Stimulated activated CD4-positive, alpha-beta T cell treated with anti-CD3 and anti-CD28 coated beads, TNF-alpha, amount 100 ng/mL, for 1 hour (primary cell): ENCODE data around the gene LBH.

Experiments used
- DNase-seq, 3 donors: peaks; one replicate each; pipeline ENCODE4 v3.0.0-alpha.2; 2020; ENCODE audit warnings: low read depth in 3 of 3, low spot score in 1 of 3

The LBH gene

DNA sequence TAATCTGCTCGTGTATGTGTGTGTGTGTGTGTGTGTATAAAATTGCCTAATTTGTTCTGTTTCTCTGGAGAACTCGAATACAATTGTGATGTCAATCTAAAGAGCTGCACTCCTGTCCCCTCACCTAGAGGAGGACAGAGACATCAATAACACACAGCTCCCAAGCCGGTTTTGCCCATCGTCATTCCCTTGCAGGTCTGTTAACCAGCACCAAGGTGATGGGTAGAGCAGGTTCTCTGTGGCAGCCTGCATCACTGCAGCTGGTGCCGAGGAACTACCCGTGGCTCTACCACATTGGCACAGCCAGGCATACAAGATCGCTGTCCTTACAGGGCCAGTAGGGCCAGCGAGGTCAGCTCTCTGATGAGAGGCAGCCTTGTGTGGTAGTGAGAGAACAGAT is 41.0 kb downstream of the LBH start:
- DNase-seq, result no peak

GRCh38 chr2:30272761-30273573 is 41.6 kb downstream of the LBH start:
- no peak for DNase-seq

- DNase-seq, result no peak
Observed at GRCh38 chr2:30273574-30273929, 42.2 kb downstream of the LBH start.

- no peak for DNase-seq
Observed at GRCh38 chr2:30275256-30275655, 43.9 kb downstream of the LBH start.

- DNase-seq, result no peak
Observed at GRCh38 chr2:30276455-30276911, 45.1 kb downstream of the LBH start.

DNA sequence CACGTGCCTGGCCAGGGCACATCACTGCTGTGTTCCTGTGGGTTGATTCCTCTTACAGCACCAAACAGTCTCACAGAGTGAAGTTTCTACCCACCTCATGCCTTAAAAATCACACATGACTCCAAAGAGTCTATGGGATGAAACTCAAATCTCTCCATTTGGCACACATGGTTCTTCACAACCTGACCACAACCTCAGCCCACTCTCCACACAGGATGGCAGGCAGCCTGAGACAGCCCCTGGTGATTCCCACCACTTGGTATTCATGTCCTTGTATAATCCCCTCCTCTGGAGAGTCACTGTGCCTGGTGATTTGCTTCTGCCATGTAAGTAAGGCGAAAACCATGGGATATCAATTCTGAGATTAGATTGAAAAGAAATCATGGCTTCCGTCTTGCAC is 46.2 kb downstream of the LBH start:
- no peak for DNase-seq

DNA sequence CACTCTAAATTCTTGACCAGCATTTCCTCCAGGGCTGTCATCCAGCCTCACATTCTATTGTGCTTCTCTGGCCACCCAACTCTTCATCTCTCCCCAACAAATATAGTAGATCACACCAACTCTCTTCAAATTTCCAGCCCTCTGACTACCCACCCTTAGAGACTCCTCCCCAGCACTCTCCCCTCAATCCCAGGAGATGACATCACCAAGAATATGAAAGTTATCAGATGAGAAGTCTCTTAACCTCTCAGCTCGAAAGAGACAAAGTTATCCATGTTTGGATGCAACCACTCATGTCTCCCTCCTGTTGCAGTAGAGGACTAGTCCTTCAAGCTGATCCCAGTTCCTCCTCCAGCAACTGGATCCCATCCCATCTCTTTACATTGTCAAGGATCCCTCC is 47.1 kb downstream of the LBH start:
- DNase-seq, result no peak

DNA sequence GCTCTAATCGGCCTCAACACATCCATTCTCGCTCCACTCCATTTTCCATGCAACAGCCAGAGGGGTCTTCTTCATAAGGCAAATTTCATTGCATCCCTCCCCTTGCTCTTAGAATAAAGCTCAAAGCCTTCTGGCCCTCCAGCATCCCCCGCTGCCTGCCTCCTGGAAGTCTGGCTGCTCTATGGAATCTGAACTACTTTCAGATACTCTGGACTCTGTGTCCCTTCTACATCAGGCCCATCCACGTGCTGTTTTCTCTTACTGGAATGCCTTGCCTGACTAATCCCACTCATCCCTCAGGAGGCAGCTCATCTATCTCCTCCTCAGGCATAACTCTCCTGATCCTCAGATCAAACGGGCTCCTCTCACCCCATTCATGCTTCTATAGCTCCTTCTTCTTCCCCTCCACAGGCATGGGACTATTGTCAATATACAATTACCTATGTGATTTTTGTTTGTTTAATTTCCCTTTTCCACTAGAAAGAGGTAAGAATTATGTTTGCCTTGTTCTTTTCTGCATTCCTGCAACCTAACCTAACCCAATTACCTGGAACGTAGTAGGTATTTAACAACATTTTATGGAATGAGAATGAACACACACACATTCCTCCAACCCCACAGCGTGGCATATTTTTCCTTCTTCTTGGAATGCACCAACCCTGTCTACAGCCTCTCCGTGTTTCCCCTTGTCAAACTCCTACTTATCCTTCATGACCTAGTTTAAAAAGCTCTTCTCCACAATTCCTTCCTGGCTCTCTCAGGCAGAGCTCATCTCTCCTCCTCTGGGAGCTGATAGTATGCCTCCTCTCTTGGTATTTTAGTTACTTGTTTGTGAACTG is 49.5 kb downstream of the LBH start:
- DNase-seq, result no peak

- no peak for DNase-seq
Observed at GRCh38 chr2:30282081-30282480, 50.7 kb downstream of the LBH start.

DNA sequence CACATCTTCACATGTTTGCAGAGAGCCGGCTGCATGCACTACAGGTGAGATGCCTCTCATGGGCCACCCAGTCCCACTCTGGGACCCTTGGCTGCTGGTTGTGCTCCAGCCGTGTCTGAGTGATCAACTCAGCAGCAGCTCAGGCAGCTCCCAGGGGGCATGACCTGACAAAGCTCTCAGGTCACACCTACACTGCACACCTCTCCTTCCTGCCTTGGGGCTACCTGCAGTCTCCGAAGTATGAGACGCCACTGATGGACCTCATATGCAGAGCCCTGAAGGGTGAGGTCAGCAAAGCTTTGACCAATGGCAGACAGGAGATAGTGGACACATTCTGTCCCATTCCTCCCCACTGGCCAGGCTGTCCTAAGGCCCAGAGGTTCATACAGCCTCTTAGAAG is 51.4 kb downstream of the LBH start:
- DNase-seq, result no peak

DNA sequence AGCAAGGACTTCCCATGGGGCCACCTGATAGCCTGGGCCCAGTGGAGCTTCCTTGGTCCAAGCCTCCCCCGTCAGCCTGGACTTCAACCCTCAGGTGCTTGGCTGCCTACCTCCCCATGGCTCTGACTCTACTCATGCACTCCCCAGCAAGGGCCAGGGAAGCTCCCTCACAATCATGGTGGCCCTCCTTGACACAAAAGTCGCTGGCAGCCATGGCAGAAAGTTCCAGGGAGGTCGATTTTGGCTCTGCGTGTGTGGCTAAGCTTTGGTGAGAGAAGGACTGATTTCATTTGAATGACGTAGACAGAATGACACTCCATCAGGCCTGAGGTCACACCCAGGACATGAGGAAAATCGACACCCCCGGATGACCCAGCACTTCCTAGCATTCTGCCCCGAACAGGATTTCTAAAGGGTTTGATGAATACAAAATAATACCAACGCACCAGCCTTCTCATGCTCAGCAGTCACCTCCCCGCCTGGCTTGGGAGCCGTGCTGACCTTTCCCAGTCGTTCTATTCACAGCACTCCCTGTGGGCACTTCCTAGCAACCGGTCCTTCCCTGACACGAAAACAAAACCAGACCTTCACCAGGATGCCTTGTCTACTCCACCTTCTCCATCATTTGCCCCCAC is 52.7 kb downstream of the LBH start:
- no peak for DNase-seq

- DNase-seq, result no peak
Observed at GRCh38 chr2:30285758-30286157, 54.4 kb downstream of the LBH start.

GRCh38 chr2:30287190-30287840 is 56.0 kb downstream of the LBH start:
- DNase-seq, result no peak

- DNase-seq, result no peak
Observed at GRCh38 chr2:30287857-30288513, 56.7 kb downstream of the LBH start.

- no peak for DNase-seq
Observed at GRCh38 chr2:30288561-30288960, 57.2 kb downstream of the LBH start.

DNA sequence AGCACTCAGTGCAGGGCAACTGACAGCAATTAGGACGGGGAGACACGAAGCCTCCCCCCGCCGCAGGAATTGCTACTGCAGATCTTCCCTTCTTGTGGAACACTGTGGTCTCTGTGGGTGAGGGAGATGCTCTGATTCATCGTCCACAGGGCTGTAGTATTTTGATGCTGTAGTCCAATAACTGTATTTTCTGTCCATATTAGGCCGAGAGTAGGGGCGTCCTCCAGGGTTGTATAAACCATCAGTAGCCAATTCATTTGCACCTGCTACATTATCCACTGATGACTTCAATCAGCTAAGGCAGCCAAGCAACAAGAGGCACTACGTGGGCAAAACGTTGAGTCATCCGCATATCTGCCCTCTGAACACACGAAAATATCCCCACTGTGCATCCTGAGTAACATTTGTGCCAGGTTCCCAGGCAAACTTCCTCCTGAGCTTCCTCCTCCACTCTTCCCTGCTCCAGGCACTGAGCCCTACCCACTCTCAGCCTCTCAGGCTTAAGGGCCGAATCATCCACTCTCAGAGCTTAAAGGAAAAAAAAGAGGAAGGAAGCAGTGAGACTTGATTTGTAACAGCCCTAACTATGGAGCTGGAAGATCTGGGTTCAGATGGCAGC is 62.1 kb downstream of the LBH start:
- DNase-seq, result no peak

DNA sequence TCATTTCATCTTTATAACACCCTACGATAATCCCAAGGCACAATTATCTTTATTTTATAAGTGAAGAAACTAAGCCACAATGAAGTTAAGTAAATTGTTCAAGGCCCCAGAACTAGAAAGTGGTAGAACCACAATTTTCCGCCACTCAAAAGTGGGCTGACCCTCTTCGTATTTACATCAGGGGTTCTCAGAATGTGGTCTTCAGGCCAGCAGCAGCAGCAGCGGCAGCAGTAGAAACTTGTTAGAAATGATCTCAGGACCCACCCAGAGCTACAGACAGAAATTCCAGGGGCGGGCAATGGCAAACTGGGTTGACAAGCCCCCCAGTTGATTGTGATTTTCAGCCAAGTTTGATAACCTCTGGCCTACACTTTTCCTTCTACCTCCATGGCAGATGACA is 62.8 kb downstream of the LBH start:
- DNase-seq, result no peak

DNA sequence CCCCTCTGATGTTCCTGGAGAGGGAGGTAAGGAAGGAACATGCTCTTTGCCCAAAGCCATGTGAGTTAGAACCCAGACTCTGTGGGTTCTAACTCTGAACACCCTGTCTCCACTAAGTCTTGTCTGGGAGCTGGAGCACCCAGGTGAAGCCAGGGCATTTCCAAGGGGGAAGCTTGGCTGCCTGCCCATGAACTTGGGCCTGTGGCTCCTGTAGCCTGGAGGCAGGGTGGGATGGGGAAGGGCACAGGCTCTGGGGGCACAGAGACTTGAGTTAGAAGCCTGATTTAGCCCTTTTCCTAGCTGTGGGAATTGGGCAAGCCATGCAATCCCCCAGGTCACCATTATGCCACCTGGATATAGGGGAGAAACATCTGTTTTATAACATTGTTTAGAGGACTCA is 65.2 kb downstream of the LBH start:
- no peak for DNase-seq

- no peak for DNase-seq
Observed at GRCh38 chr2:30298302-30298701, 67.0 kb downstream of the LBH start.

DNA sequence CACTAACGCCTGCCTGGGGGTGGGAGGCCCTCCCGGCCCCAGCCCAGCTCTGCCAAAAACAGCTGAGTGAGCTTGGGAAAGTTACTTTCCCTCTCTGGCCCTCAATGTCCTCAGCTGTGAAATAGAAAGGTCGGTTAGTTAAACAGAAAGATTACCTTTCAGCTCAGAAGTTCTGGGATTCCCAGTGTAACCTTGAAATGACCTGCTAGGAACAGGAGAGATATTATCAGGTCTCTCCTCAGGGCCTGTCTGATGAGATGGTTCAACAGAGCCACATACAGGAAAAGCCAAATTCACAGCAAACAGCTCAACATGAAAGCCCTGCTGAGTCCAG is 68.8 kb downstream of the LBH start:
- no peak for DNase-seq
